A673 (cell line): ENCODE results near the gene TESK2. TPM values are rescaled to one million over a fixed set of nuclear protein-coding genes. Genes with fewer than 3 reads are reported as not detected.

Source experiments
- BruUV-seq: library from RNA; stranded (reverse); fragments of 400-500 nt; replicated peaks from 2 replicates; lab custom pipeline; 2021; lab: Mats Ljungman, UMichigan
- CTCF ChIA-PET: fragments of 300-600 bp; sonication (Branson Sonifier 250); formaldehyde crosslinking; loops from one replicate; lab custom pipeline; 2022; ENCODE audit warnings: antibody characterized with exemption; lab: Charles Lee
- POLR2A ChIA-PET: fragments of 300-600 bp; sonication (Branson Sonifier 250); formaldehyde crosslinking; loops from one replicate; lab custom pipeline; 2022; ENCODE audit warnings: antibody characterized with exemption; ENCODE audit not compliant: low non-redundant PET; lab: Charles Lee
- DNase-seq: peaks from one replicate; pipeline ENCODE4 v3.0.0-alpha.2; 2015; ENCODE audit warnings: low spot score
- H3K27ac ChIP-seq: fragments of 200-600 bp; sonication (generic); 2 replicates; pipeline ENCODE4 v1.5.1; 2016; ENCODE audit warnings: mixed run types, low read depth, mild to moderate bottlenecking, mixed read lengths, antibody characterized with exemption, low read length; ENCODE audit not compliant: poor library complexity, severe bottlenecking
- H3K27me3 ChIP-seq: fragments of 200-600 bp; sonication (generic); replicated peaks from 2 replicates; pipeline ENCODE4 v1.6.1; 2017; ENCODE audit warnings: mixed run types, low read depth, mild to moderate bottlenecking, mixed read lengths, antibody characterized with exemption, low read length; ENCODE audit not compliant: insufficient read depth, poor library complexity
- H3K36me3 ChIP-seq: fragments of 200-600 bp; sonication (generic); 2 replicates; pipeline ENCODE4 v1.6.1; 2016; ENCODE audit warnings: mixed run types, mild to moderate bottlenecking, mixed read lengths, antibody characterized with exemption, low read length; ENCODE audit not compliant: insufficient read depth, poor library complexity, severe bottlenecking
- H3K4me1 ChIP-seq: fragments of 200-600 bp; sonication (generic); 2 replicates; pipeline ENCODE4 v1.6.1; 2017; ENCODE audit warnings: mixed run types, mild to moderate bottlenecking, mixed read lengths, antibody characterized with exemption, low read length; ENCODE audit not compliant: insufficient read depth, poor library complexity, severe bottlenecking
- H3K4me3 ChIP-seq: fragments of 200-600 bp; sonication (generic); 2 replicates; pipeline ENCODE4 v1.5.1; 2016; ENCODE audit warnings: low read depth, mixed run types, mild to moderate bottlenecking, mixed read lengths, low read length; ENCODE audit not compliant: poor library complexity, severe bottlenecking
- H3K9me3 ChIP-seq: fragments of 200-600 bp; sonication (generic); 2 replicates; pipeline ENCODE4 v1.6.1; 2016; ENCODE audit warnings: mixed run types, low read depth, mild to moderate bottlenecking, mixed read lengths, antibody characterized with exemption, low read length; ENCODE audit not compliant: poor library complexity, severe bottlenecking
- EZH2 ChIP-seq: fragments of 200-600 bp; sonication (generic); IDR thresholded peaks from 2 replicates; pipeline ENCODE4 v1.6.1; 2017; ENCODE audit warnings: borderline replicate concordance, low read depth, mild to moderate bottlenecking, mixed read lengths, antibody characterized with exemption, low read length; ENCODE audit not compliant: poor library complexity, severe bottlenecking
- intact Hi-C: fragments of 100-400 bp; cut with micrococcal nuclease; formaldehyde crosslinking; loops from one replicate; pipeline ENCODE4 v1.10.0; 2022; ENCODE audit not compliant: unreplicated experiment
- total RNA-seq: library from RNA; stranded (reverse); gene quantifications from 2 replicates; pipeline ENCODE4 v1.2.3, GENCODE V29; 2021
- TF ChIP-seq, protein P1 (sequence below): fragments of 300-800, 200-600 bp; sonication (generic); conservative IDR thresholded peaks from 2 replicates; pipeline ENCODE4 v1.5.1; 2017; ENCODE audit warnings: low read depth, mild to moderate bottlenecking, antibody characterized with exemption, low read length, moderate library complexity, mixed read lengths

The TESK2 gene
- total RNA-seq, 1 experiment from 2014 or later, result 0.75 TPM

DNA sequence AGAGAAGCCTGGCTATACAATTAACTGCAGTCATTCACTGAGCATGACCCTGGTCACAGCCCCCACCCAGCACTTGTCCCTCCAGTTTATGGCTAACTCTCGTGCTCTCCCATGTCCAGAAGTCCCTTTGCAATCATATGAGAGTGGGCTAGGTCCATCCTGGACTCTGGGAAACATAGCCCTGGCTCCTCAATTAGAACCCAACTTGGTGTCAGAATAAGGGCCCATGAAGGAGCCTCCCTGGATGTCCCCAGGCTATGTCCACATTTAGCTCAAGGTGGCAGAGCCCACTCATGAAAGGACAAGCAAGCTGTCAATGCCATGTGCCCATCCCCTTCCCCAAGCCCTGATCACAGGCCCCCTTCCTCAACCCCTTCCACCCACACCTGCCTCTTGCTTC, 191.7 kb downstream of the TESK2 start:
- H3K4me3 ChIP-seq, result no peak overlapping the region
- no peaks in the 10 kb centered on the region for H3K36me3 ChIP-seq
- no peaks in the 10 kb centered on the region for H3K27me3 ChIP-seq
- TF ChIP-seq, protein P1, sequence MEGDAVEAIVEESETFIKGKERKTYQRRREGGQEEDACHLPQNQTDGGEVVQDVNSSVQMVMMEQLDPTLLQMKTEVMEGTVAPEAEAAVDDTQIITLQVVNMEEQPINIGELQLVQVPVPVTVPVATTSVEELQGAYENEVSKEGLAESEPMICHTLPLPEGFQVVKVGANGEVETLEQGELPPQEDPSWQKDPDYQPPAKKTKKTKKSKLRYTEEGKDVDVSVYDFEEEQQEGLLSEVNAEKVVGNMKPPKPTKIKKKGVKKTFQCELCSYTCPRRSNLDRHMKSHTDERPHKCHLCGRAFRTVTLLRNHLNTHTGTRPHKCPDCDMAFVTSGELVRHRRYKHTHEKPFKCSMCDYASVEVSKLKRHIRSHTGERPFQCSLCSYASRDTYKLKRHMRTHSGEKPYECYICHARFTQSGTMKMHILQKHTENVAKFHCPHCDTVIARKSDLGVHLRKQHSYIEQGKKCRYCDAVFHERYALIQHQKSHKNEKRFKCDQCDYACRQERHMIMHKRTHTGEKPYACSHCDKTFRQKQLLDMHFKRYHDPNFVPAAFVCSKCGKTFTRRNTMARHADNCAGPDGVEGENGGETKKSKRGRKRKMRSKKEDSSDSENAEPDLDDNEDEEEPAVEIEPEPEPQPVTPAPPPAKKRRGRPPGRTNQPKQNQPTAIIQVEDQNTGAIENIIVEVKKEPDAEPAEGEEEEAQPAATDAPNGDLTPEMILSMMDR, result no peak
- no peak for TF ChIP-seq EZH2
- CTCF ChIA-PET, result interaction anchor here (1.3 kb wide), 1 partner anchor 285 kb away, joined by 9 read pairs; no protein-coding TSS in a partner anchor
- intact Hi-C loops, result no loop called here
- peaks cover 5% of the 10 kb centered on the region for H3K4me1 ChIP-seq
- DNase-seq, result no peak
- no peaks in the 10 kb centered on the region for H3K9me3 ChIP-seq
- no TSS peak for BruUV-seq
- POLR2A ChIA-PET, result no interaction called here
- H3K27ac ChIP-seq, result no peak overlapping the region

DNA sequence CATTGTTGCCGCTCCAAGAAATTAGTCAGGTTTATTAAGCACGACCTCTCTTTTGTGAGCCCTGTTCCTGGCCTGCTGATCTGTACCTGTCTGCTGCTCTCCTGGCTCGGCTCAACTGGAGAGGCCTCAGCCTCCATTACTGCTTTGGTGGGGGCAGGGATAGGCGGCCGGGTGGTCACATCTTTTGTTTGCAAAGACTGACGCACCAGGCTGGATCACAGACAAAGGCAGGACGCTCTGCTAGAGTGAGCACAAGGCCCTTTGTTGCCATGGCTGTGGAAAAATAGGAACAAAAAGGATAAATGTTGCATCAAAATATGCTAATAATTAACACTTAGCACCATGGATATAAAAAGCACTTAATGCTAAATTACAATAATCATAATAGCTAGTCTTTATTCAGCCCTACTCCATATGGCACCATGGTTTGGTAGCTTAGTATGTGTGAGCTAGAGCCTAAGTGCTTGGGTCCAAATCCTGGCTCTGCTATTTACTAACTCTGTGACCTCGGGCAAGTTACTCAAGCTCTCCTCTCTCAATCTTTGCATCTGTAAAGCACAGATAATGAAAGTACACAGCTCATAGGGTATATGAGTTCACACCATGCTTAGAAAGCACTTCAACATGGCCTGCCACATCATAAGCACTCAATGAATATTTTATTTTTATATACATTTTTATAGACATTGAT, 193.2 kb downstream of the TESK2 start:
- TF ChIP-seq EZH2, result no peak
- TF ChIP-seq, protein P1, result no peak
- Histone ChIP-seq H3K27me3 (no peaks in the 10 kb centered on the region), H3K27ac (no peak overlapping the region), H3K4me1 (peaks cover 1% of the 10 kb centered on the region), H3K9me3 (no peaks in the 10 kb centered on the region), H3K4me3 (no peak overlapping the region), H3K36me3 (no peaks in the 10 kb centered on the region)
- CTCF ChIA-PET, result interaction anchor here (1.5 kb wide), 1 partner anchor 283 kb away, joined by 3 read pairs; no protein-coding TSS in a partner anchor
- POLR2A ChIA-PET, result no interaction called here
- intact Hi-C loops, result no loop called here
- DNase-seq, result no peak
- BruUV-seq, result no TSS peak

Other genes starting within 250 kb of the TESK2 start
- gene HPDL, start 164.3 kb downstream of the TESK2 start, total RNA-seq, result 7.3 and 7.8 TPM in 2 replicates
- 20.6 TPM in 2 replicates for gene TOE1, start 151.0 kb downstream of the TESK2 start, total RNA-seq
- gene MUTYH, start 150.7 kb downstream of the TESK2 start, total RNA-seq, result 26.7 and 26.8 TPM in 2 replicates
- 2.3 and 2.5 TPM in 2 replicates for gene CCDC163, start 8.9 kb upstream of the TESK2 start, total RNA-seq
- gene MMACHC, start 9.1 kb upstream of the TESK2 start, total RNA-seq, result 14.4 and 16.2 TPM in 2 replicates
- 947 and 1,108 TPM in 2 replicates for gene PRDX1, start 30.7 kb upstream of the TESK2 start, total RNA-seq
- 183 and 189 TPM in 2 replicates for gene AKR1A1, start 59.7 kb upstream of the TESK2 start, total RNA-seq
- gene NASP, start 92.9 kb upstream of the TESK2 start, total RNA-seq, result 392 and 403 TPM in 2 replicates
- 2.0 and 3.2 TPM in 2 replicates for gene CCDC17, start 132.9 kb upstream of the TESK2 start, total RNA-seq
- 99.0 and 99.8 TPM in 2 replicates for gene GPBP1L1, start 195.4 kb upstream of the TESK2 start, total RNA-seq
- 32.3 and 38.3 TPM in 2 replicates for gene TMEM69, start 197.0 kb upstream of the TESK2 start, total RNA-seq